CD4-positive, alpha-beta T cell (primary cell): Measurements from ENCODE around the gene CELF4. TPM values are rescaled to one million over a fixed set of nuclear protein-coding genes. Genes with fewer than 3 reads are reported as not detected.

Experiments
- ATAC-seq: fragments of 200-7000 bp; cut with Tn5 transposase; one replicate; pipeline ENCODE4 v1.10.0; 2022; ENCODE audit warnings: mild to moderate bottlenecking; ENCODE audit not compliant: poor library complexity
- CTCF ChIA-PET: fragments of 350-600 bp; sonication (Branson Sonifier 250); formaldehyde crosslinking; loops from one replicate; lab custom pipeline; 2021; ENCODE audit warnings: antibody characterized with exemption, inconsistent platforms; lab: Charles Lee
- POLR2A ChIA-PET: fragments of 350-600 bp; sonication (Branson Sonifier 250); formaldehyde crosslinking; loops from one replicate; lab custom pipeline; 2021; ENCODE audit warnings: antibody characterized with exemption, inconsistent platforms; lab: Charles Lee
- DNase-seq, 14 experiments: peaks; one replicate each; pipeline ENCODE4 v3.0.0-alpha.2; 2013 to 2020; ENCODE audit warnings: mixed read lengths in 2 of 14
- H3K27ac ChIP-seq, 2 donors: one replicate each; pipeline versions ENCODE4 v1.5.1 to v1.7.0; 2013; ENCODE audit warnings: low read length in 2 of 2, low read depth in 1 of 2, mild to moderate bottlenecking in 1 of 2
- H3K27me3 ChIP-seq, 2 experiments: 1 replicate in 1 of 2; 2 replicates in 1 of 2; pipeline versions ENCODE4 v1.6.1 to v1.7.0; 2013; ENCODE audit warnings: low read length in 2 of 2, control low read depth in 1 of 2, mild to moderate bottlenecking in 1 of 2, moderate library complexity in 1 of 2; ENCODE audit not compliant: insufficient read depth in 2 of 2, control insufficient read depth in 1 of 2
- H3K36me3 ChIP-seq: one replicate; pipeline ENCODE4 v1.6.1; 2013; ENCODE audit warnings: low read length, control low read depth; ENCODE audit not compliant: insufficient read depth
- H3K4me1 ChIP-seq: one replicate; pipeline ENCODE4 v1.6.1; 2013; ENCODE audit warnings: low read length, control low read depth; ENCODE audit not compliant: insufficient read depth
- H3K4me3 ChIP-seq: one replicate; pipeline ENCODE4 v1.5.1; 2013; ENCODE audit warnings: mild to moderate bottlenecking, low read length, moderate library complexity
- H3K9me3 ChIP-seq, 2 experiments: 1 replicate in 1 of 2; 2 replicates in 1 of 2; pipeline versions ENCODE4 v1.6.1 to v1.7.0; 2013; ENCODE audit warnings: low read length in 2 of 2, mild to moderate bottlenecking in 2 of 2, control low read depth in 1 of 2, moderate library complexity in 1 of 2; ENCODE audit not compliant: control insufficient read depth in 1 of 2, insufficient read depth in 1 of 2
- H3K27ac Mint-ChIP-seq: one replicate; pipeline ENCODE4 v1.8.0; 2020; ENCODE audit warnings: mixed read lengths
- H3K27me3 Mint-ChIP-seq: one replicate; pipeline ENCODE4 v1.8.0; 2021; ENCODE audit warnings: mixed read lengths
- H3K36me3 Mint-ChIP-seq: one replicate; pipeline ENCODE4 v1.8.0; 2021; ENCODE audit warnings: low read depth, mixed read lengths
- H3K4me1 Mint-ChIP-seq: one replicate; pipeline ENCODE4 v1.8.0; 2021; ENCODE audit warnings: low read depth, mixed read lengths
- H3K4me3 Mint-ChIP-seq: one replicate; pipeline ENCODE4 v1.8.0; 2020; ENCODE audit warnings: mild to moderate bottlenecking, mixed read lengths
- H3K9me3 Mint-ChIP-seq: one replicate; pipeline ENCODE4 v1.8.0; 2020; ENCODE audit warnings: mixed read lengths
- CTCF ChIP-seq: fragments of 200-600 bp; IDR thresholded peaks from one replicate; pipeline ENCODE4 v1.8.0; 2022; ENCODE audit warnings: antibody characterized with exemption, mild to moderate bottlenecking
- intact Hi-C, 2 experiments: fragments of 100-400 bp; cut with DNase I in 1 of 2; cut with micrococcal nuclease in 1 of 2; formaldehyde crosslinking; loops; one replicate each; pipeline versions ENCODE4 v1.15.1 to v1.9.0; 2023 to 2025; cut with DNase I, micrococcal nuclease
- total RNA-seq, 174 experiments: library from RNA in 2 of 174; stranded (reverse) in 2 of 174; gene quantifications; one replicate each; pipeline ENCODE4 v1.2.3 and lab custom pipeline; 2021 to 2026

The CELF4 gene
- total RNA-seq, 2 experiments from 2014 or later = not detected

GRCh38 chr18:37565977-37566478 lies 430 bp upstream of the CELF4 start:
- Histone ChIP-seq H3K4me1 (peaks cover 8% of the 10 kb centered on the region), H3K36me3 (no peaks in the 10 kb centered on the region), H3K27me3 (peaks cover 47 to 76% of the 10 kb centered on the region in 2 experiments), H3K9me3 (peaks cover 0 to 15% of the 10 kb centered on the region in 2 experiments), H3K4me3 (no peak overlapping the region), H3K27ac (no peak overlapping the region)
- TF ChIP-seq CTCF = no peak
- Mint-ChIP-seq H3K27ac (no peak overlapping the region), H3K9me3 (no peaks in the 10 kb centered on the region), H3K4me1 (peaks cover 14% of the 10 kb centered on the region), H3K27me3 (peaks cover 82% of the 10 kb centered on the region), H3K4me3 (no peak overlapping the region), H3K36me3 (no peaks in the 10 kb centered on the region)
- CTCF ChIA-PET = no interaction called here
- DNase-seq (no peak), ATAC-seq (no peak)
- POLR2A ChIA-PET = no interaction called here
- intact Hi-C loops = no loop called here

- ChIA-PET CTCF (no interaction called here), POLR2A (no interaction called here)
- no peak overlapping the region for H3K4me3 Mint-ChIP-seq
- no peak overlapping the region for H3K4me3 ChIP-seq
- H3K36me3 ChIP-seq = no peaks in the 10 kb centered on the region
- H3K9me3 Mint-ChIP-seq = no peaks in the 10 kb centered on the region
- H3K27ac Mint-ChIP-seq = no peak overlapping the region
- H3K9me3 ChIP-seq = peaks cover 0 to 15% of the 10 kb centered on the region in 2 experiments
- DNase-seq (no peak), ATAC-seq (no peak)
- peaks cover 8% of the 10 kb centered on the region for H3K4me1 ChIP-seq
- no peaks in the 10 kb centered on the region for H3K36me3 Mint-ChIP-seq
- TF ChIP-seq CTCF = no peak
- intact Hi-C loops = no loop called here
- H3K27ac ChIP-seq = no peak overlapping the region
- peaks cover 44 to 67% of the 10 kb centered on the region in 2 experiments for H3K27me3 ChIP-seq
- H3K4me1 Mint-ChIP-seq = peaks cover 14% of the 10 kb centered on the region
- H3K27me3 Mint-ChIP-seq = peaks cover 81% of the 10 kb centered on the region
Observed at GRCh38 chr18:37564711-37565100, 892 bp downstream of the CELF4 start.

GRCh38 chr18:37563931-37564392 lies 1.6 kb downstream of the CELF4 start:
- H3K27ac Mint-ChIP-seq = no peak overlapping the region

More at GRCh38 chr18:37563931-37564392, 1.6 kb downstream of the CELF4 start:
- DNase-seq (no peak), ATAC-seq (no peak)
- POLR2A ChIA-PET = no interaction called here
- H3K4me3 ChIP-seq = no peak overlapping the region
- Mint-ChIP-seq H3K27me3 (peaks cover 75% of the 10 kb centered on the region), H3K4me3 (no peak overlapping the region), H3K4me1 (peaks cover 14% of the 10 kb centered on the region), H3K36me3 (no peaks in the 10 kb centered on the region), H3K9me3 (no peaks in the 10 kb centered on the region)
- H3K9me3 ChIP-seq = peaks cover 0 to 15% of the 10 kb centered on the region in 2 experiments
- intact Hi-C loops = no loop called here
- no peak overlapping the region for H3K27ac ChIP-seq
- CTCF ChIA-PET = no interaction called here
- peaks cover 37 to 64% of the 10 kb centered on the region in 2 experiments for H3K27me3 ChIP-seq
- no peaks in the 10 kb centered on the region for H3K36me3 ChIP-seq
- TF ChIP-seq CTCF = no peak
- H3K4me1 ChIP-seq = peaks cover 8% of the 10 kb centered on the region
